Peyer's patch (tissue), 4 donors: ENCODE data around the gene NPDC1.

ENCODE experiments used
- POLR2A ChIP-seq, 2 donors: fragments of 450-650 bp; IDR thresholded peaks; one replicate each; pipeline ENCODE4 v1.5.1; 2017; ENCODE audit warnings: antibody characterized with exemption in 2 of 2, mild to moderate bottlenecking in 2 of 2, moderate library complexity in 2 of 2
- TF ChIP-seq, protein P1 (sequence below), 6 experiments: fragments of 450-650 bp in 4 of 6; fragments of 200-600 bp in 2 of 6; sonication (generic) in 1 of 6; IDR thresholded peaks; one replicate each; pipeline ENCODE4 v1.5.1; 2017 to 2019; ENCODE audit warnings: antibody characterized with exemption in 6 of 6, mild to moderate bottlenecking in 3 of 6, moderate library complexity in 1 of 6

DNA sequence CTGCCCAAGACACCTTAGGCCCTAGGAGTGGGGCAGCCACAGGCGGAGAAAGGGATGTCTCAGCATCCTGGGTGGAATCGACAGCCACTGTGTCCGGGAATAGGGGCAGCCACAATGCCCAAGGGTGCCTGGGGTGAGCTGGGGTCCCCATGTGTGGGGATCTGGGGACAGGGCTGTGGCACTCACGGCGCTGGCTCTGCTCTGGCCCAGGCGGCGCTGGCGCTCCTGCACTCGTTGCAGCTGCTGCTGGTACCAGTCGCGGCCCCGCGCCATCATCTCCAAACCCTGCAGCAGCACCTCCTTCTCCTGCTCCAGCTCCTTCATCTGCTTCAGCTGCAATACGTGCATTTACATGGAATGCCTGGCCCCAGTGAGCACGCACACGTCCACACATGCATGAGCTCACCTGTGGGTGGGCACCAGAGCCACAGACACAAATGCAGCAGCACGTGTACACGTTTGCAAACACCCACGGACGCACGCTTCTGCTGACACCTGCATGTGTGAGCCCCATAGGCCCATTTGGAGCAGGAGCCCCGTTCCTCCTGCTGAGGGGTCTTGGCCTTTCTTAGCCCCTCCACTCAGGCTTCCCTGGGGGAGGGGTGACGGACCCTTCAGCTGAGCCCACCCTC lies 19.5 kb upstream of the NPDC1 start:
- TF ChIP-seq, protein P1, sequence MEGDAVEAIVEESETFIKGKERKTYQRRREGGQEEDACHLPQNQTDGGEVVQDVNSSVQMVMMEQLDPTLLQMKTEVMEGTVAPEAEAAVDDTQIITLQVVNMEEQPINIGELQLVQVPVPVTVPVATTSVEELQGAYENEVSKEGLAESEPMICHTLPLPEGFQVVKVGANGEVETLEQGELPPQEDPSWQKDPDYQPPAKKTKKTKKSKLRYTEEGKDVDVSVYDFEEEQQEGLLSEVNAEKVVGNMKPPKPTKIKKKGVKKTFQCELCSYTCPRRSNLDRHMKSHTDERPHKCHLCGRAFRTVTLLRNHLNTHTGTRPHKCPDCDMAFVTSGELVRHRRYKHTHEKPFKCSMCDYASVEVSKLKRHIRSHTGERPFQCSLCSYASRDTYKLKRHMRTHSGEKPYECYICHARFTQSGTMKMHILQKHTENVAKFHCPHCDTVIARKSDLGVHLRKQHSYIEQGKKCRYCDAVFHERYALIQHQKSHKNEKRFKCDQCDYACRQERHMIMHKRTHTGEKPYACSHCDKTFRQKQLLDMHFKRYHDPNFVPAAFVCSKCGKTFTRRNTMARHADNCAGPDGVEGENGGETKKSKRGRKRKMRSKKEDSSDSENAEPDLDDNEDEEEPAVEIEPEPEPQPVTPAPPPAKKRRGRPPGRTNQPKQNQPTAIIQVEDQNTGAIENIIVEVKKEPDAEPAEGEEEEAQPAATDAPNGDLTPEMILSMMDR (IDR thresholded peaks at IDR 0.05) = no peak
- no peak for TF ChIP-seq POLR2A (IDR thresholded peaks at IDR 0.05)
